Measurements from ENCODE around the gene LAMA5. TPM values are rescaled to one million over a fixed set of nuclear protein-coding genes. Genes with fewer than 3 reads are reported as not detected.

The LAMA5 gene
- total RNA-seq, 1 donor from 2014 or later, result 601 TPM

DNA sequence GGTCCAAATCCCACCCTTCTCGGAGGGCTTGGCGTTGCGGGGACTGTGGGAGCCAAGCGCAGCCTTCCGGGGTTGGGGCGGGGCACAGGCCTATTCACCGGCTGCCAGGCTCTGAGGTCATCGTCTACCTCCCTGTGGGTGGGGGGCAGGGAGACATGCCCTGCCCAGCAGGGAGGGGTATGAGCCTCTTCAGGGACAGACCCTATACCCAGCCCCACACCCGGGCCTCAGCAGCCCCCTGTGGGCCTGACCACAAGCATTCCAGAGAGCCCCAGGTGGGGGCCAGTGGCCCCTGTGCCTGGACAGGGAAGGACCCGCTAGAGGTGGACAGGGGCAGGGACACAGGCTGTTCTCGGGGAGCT lies 11.6 kb downstream of the LAMA5 start:
- H3K4me3 Mint-ChIP-seq, result no peak overlapping the region
- no peaks in the 10 kb centered on the region for H3K36me3 Mint-ChIP-seq
- H3K9me3 Mint-ChIP-seq, result no peaks in the 10 kb centered on the region
- no peak for TF ChIP-seq CTCF (IDR thresholded peaks at IDR 0.05; ENCODE audit: unreplicated experiment)
- DNase-seq (ENCODE audit: low spot score in 2 of 2, unreplicated experiment in 2 of 2), result no peak
- H3K4me1 Mint-ChIP-seq, result peaks cover 13% of the 10 kb centered on the region
- H3K27ac Mint-ChIP-seq, result no peak overlapping the region
- H3K27me3 Mint-ChIP-seq (ENCODE audit: low read depth), result no peaks in the 10 kb centered on the region

DNA sequence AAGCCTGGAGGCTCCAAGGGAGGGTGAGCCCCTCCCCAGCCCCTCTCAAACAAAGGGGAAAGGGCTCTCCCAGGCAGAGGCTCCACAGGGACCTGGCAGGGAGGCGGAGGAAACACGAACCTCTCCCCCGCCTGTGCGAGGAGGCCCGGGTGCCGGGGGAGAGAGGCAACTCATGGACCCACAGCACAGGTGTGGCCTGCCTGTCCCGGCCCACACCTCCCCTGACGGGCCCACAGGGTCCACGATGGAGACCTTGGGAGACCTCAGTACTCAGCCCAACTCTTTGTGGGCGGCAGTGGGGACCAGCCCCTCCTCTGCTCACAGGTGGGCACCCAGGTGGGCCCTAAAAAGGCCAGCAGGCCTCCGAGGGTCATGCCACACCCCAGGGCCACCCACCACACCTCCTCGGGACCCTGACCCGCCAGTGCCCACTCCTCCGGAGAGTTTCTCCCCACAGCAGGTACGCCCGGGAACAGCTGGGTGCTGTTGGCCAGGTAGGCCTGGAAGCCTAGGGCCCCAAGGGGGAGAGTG lies 12.2 kb downstream of the LAMA5 start:
- Mint-ChIP-seq H3K27me3 (ENCODE audit: low read depth) (no peaks in the 10 kb centered on the region), H3K4me1 (peaks cover 14% of the 10 kb centered on the region), H3K4me3 (no peak overlapping the region), H3K27ac (no peak overlapping the region), H3K36me3 (peaks cover 5% of the 10 kb centered on the region), H3K9me3 (no peaks in the 10 kb centered on the region)
- DNase-seq (ENCODE audit: low spot score in 2 of 2, unreplicated experiment in 2 of 2), result no peak
- no peak for TF ChIP-seq CTCF (IDR thresholded peaks at IDR 0.05; ENCODE audit: unreplicated experiment)

- Mint-ChIP-seq H3K9me3 (peaks cover 2% of the 10 kb centered on the region), H3K4me1 (peaks cover 14% of the 10 kb centered on the region), H3K4me3 (no peak overlapping the region), H3K27ac (peak overlapping the region; percentile 61), H3K36me3 (peaks cover 9% of the 10 kb centered on the region), H3K27me3 (ENCODE audit: low read depth) (no peaks in the 10 kb centered on the region)
- TF ChIP-seq CTCF (IDR thresholded peaks at IDR 0.05; ENCODE audit: unreplicated experiment), result no peak
- DNase-seq (ENCODE audit: low spot score in 2 of 2, unreplicated experiment in 2 of 2), result no peak
Observed at GRCh38 chr20:62354031-62354808, 12.9 kb downstream of the LAMA5 start.

DNA sequence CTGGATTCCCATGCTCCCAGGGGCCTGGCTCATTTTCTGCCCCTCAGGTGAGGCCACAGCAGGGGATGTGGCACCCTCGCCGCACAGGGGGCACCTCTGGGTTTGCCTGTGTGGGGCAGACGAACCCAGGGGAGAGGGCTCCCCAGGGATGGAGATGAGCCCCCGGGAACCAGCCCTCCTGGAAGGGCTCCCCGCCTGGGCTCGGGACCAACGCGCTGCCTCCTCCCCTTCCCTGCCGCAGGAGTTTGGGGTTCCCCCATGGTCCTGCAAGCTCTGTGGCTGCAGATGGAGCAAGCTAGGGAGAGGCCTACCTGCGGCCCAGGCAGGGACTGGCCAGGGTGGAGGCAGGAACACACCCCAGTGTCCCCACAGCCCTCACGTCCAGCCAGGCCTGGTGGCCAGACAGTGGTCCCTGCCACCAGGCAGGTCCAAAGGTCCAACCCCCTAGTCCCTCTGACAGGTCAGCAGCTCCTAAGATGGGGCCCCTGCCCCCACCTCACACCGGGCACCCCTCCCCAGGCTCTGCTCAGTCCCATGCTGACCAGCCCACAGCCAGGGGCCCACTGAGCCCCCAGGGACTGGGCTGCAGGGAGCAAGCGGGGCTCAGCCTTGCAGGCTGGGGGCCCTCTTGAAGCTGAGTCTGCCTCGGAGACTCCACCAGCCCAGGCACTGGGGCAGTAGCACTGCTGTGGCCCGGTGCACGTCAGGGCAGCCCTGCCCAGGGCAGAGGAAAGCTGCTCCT lies 13.7 kb downstream of the LAMA5 start:
- Mint-ChIP-seq H3K27ac (no peak overlapping the region), H3K4me3 (no peak overlapping the region), H3K27me3 (ENCODE audit: low read depth) (no peaks in the 10 kb centered on the region), H3K9me3 (peaks cover 7% of the 10 kb centered on the region), H3K4me1 (peaks cover 10% of the 10 kb centered on the region), H3K36me3 (peaks cover 14% of the 10 kb centered on the region)
- no peak for DNase-seq (ENCODE audit: low spot score in 2 of 2, unreplicated experiment in 2 of 2)
- no peak for TF ChIP-seq CTCF (IDR thresholded peaks at IDR 0.05; ENCODE audit: unreplicated experiment)

GRCh38 chr20:62352402-62353288 lies 14.5 kb downstream of the LAMA5 start:
- H3K27ac Mint-ChIP-seq, result peak overlapping the region; percentile 21
- peaks cover 18% of the 10 kb centered on the region for H3K36me3 Mint-ChIP-seq
- H3K4me1 Mint-ChIP-seq, result peaks cover 10% of the 10 kb centered on the region
- no peak for DNase-seq (ENCODE audit: low spot score in 2 of 2, unreplicated experiment in 2 of 2)
- H3K27me3 Mint-ChIP-seq (ENCODE audit: low read depth), result no peaks in the 10 kb centered on the region
- H3K4me3 Mint-ChIP-seq, result no peak overlapping the region
- no peak for TF ChIP-seq CTCF (IDR thresholded peaks at IDR 0.05; ENCODE audit: unreplicated experiment)
- H3K9me3 Mint-ChIP-seq, result peaks cover 10% of the 10 kb centered on the region
